ENCODE results near the gene DMRT2.

The DMRT2 gene

GRCh38 chr9:1098551-1098950 lies 48.4 kb downstream of the DMRT2 start:
- Histone ChIP-seq H3K4me1 (ENCODE audit: control insufficient read depth, low read depth, low read length) (peaks cover 6% of the 10 kb centered on the region), H3K27ac (ENCODE audit: low read length) (no peak overlapping the region), H3K9ac (ENCODE audit: low read length) (no peak overlapping the region), H3K36me3 (ENCODE audit: control insufficient read depth, low read depth, low read length) (no peaks in the 10 kb centered on the region), H3K9me3 (ENCODE audit: control insufficient read depth, low read depth, low read length) (no peaks in the 10 kb centered on the region), H3K4me3 (ENCODE audit: low read length) (no peak overlapping the region), H3K27me3 (ENCODE audit: control insufficient read depth, insufficient read depth, low read length) (peaks cover 8% of the 10 kb centered on the region)

GRCh38 chr9:1100201-1100600 lies 50.0 kb downstream of the DMRT2 start:
- H3K9me3 ChIP-seq (ENCODE audit: control insufficient read depth, low read depth, low read length): no peaks in the 10 kb centered on the region
- no peak overlapping the region for H3K4me3 ChIP-seq (ENCODE audit: low read length)
- H3K36me3 ChIP-seq (ENCODE audit: control insufficient read depth, low read depth, low read length): no peaks in the 10 kb centered on the region
- H3K27ac ChIP-seq (ENCODE audit: low read length): no peak overlapping the region
- no peak overlapping the region for H3K9ac ChIP-seq (ENCODE audit: low read length)
- peaks cover 6% of the 10 kb centered on the region for H3K4me1 ChIP-seq (ENCODE audit: control insufficient read depth, low read depth, low read length)
- H3K27me3 ChIP-seq (ENCODE audit: control insufficient read depth, insufficient read depth, low read length): peaks cover 8% of the 10 kb centered on the region

- Histone ChIP-seq H3K9me3 (ENCODE audit: control insufficient read depth, low read depth, low read length) (no peaks in the 10 kb centered on the region), H3K27ac (ENCODE audit: low read length) (no peak overlapping the region), H3K9ac (ENCODE audit: low read length) (no peak overlapping the region), H3K4me3 (ENCODE audit: low read length) (no peak overlapping the region), H3K27me3 (ENCODE audit: control insufficient read depth, insufficient read depth, low read length) (peaks cover 8% of the 10 kb centered on the region), H3K4me1 (ENCODE audit: control insufficient read depth, low read depth, low read length) (peaks cover 6% of the 10 kb centered on the region), H3K36me3 (ENCODE audit: control insufficient read depth, low read depth, low read length) (no peaks in the 10 kb centered on the region)
These were observed 50.8 kb downstream of the DMRT2 start for GRCh38 chr9:1100945-1101344.

- no peaks in the 10 kb centered on the region for H3K36me3 ChIP-seq (ENCODE audit: control insufficient read depth, low read depth, low read length)
- H3K4me3 ChIP-seq (ENCODE audit: low read length): no peak overlapping the region
- H3K4me1 ChIP-seq (ENCODE audit: control insufficient read depth, low read depth, low read length): peaks cover 6% of the 10 kb centered on the region
- no peak overlapping the region for H3K9ac ChIP-seq (ENCODE audit: low read length)
- no peaks in the 10 kb centered on the region for H3K9me3 ChIP-seq (ENCODE audit: control insufficient read depth, low read depth, low read length)
- no peak overlapping the region for H3K27ac ChIP-seq (ENCODE audit: low read length)
- H3K27me3 ChIP-seq (ENCODE audit: control insufficient read depth, insufficient read depth, low read length): peaks cover 8% of the 10 kb centered on the region
These were observed 51.9 kb downstream of the DMRT2 start for GRCh38 chr9:1101846-1102641.

GRCh38 chr9:1102642-1102970 lies 52.4 kb downstream of the DMRT2 start:
- Histone ChIP-seq H3K9me3 (ENCODE audit: control insufficient read depth, low read depth, low read length) (no peaks in the 10 kb centered on the region), H3K27ac (ENCODE audit: low read length) (no peak overlapping the region), H3K9ac (ENCODE audit: low read length) (no peak overlapping the region), H3K4me1 (ENCODE audit: control insufficient read depth, low read depth, low read length) (peaks cover 6% of the 10 kb centered on the region), H3K27me3 (ENCODE audit: control insufficient read depth, insufficient read depth, low read length) (peaks cover 8% of the 10 kb centered on the region), H3K36me3 (ENCODE audit: control insufficient read depth, low read depth, low read length) (no peaks in the 10 kb centered on the region), H3K4me3 (ENCODE audit: low read length) (no peak overlapping the region)
